ACHN (cell line): ENCODE data around the gene WDR91.

Experiments
- DNase-seq: peaks from one replicate; pipeline ENCODE4 v3.0.0-alpha.2; 2015
- in situ Hi-C: cut with HindIII; loops from 2 replicates; pipeline ENCODE4 v1.10.0; 2017; ENCODE audit warnings: low sequenced_read_pairs, low pct_ligation_motif_present, low pct_unique_long_range_greater_than_20kb

Gene WDR91

GRCh38 chr7:135205850-135206249 lies 5.5 kb downstream of the WDR91 start:
- no peak for DNase-seq
- in situ Hi-C loops, result no loop called here

GRCh38 chr7:135204876-135205275 lies 6.5 kb downstream of the WDR91 start:
- no peak for DNase-seq
- in situ Hi-C loops, result no loop called here

GRCh38 chr7:135204341-135204749 lies 7.0 kb downstream of the WDR91 start:
- in situ Hi-C loops, result no loop called here
- DNase-seq, result peak; percentile 27

- DNase-seq, result no peak
- in situ Hi-C loops, result no loop called here
These were observed 10.0 kb downstream of the WDR91 start for GRCh38 chr7:135201350-135201749.

- DNase-seq, result no peak
- in situ Hi-C loops, result no loop called here
These were observed 10.4 kb downstream of the WDR91 start for GRCh38 chr7:135200821-135201331.

- in situ Hi-C loops, result no loop called here
- no peak for DNase-seq
These were observed 11.9 kb downstream of the WDR91 start for GRCh38 chr7:135199439-135199838.

- in situ Hi-C loops, result no loop called here
- DNase-seq, result no peak
These were observed 13.2 kb downstream of the WDR91 start for GRCh38 chr7:135197906-135198655.

- in situ Hi-C loops, result no loop called here
- DNase-seq, result no peak
These were observed 14.0 kb downstream of the WDR91 start for GRCh38 chr7:135197343-135197742.

GRCh38 chr7:135195968-135196629 lies 15.2 kb downstream of the WDR91 start:
- in situ Hi-C loops, result no loop called here

GRCh38 chr7:135195156-135195555 lies 16.2 kb downstream of the WDR91 start:
- no peak for DNase-seq
- in situ Hi-C loops, result no loop called here

More at GRCh38 chr7:135195968-135196629, 15.2 kb downstream of the WDR91 start:
- DNase-seq, result no peak

GRCh38 chr7:135194494-135195095 lies 16.7 kb downstream of the WDR91 start:
- DNase-seq, result no peak
- in situ Hi-C loops, result no loop called here

- DNase-seq, result no peak
- in situ Hi-C loops, result no loop called here
These were observed 17.7 kb downstream of the WDR91 start for GRCh38 chr7:135193615-135194081.

GRCh38 chr7:135192914-135193536 lies 18.3 kb downstream of the WDR91 start:
- in situ Hi-C loops, result no loop called here
- no peak for DNase-seq

GRCh38 chr7:135190703-135191102 lies 20.6 kb downstream of the WDR91 start:
- in situ Hi-C loops, result no loop called here
- no peak for DNase-seq

GRCh38 chr7:135189961-135190360 lies 21.4 kb downstream of the WDR91 start:
- no peak for DNase-seq
- in situ Hi-C loops, result no loop called here

GRCh38 chr7:135189221-135189662 lies 22.1 kb downstream of the WDR91 start:
- in situ Hi-C loops, result no loop called here
- no peak for DNase-seq

- no peak for DNase-seq
- in situ Hi-C loops, result no loop called here
These were observed 22.9 kb downstream of the WDR91 start for GRCh38 chr7:135188298-135188984.

- in situ Hi-C loops, result no loop called here
- no peak for DNase-seq
These were observed 24.5 kb downstream of the WDR91 start for GRCh38 chr7:135186841-135187253.

GRCh38 chr7:135186261-135186540 lies 25.1 kb downstream of the WDR91 start:
- in situ Hi-C loops, result no loop called here

More at GRCh38 chr7:135186261-135186540, 25.1 kb downstream of the WDR91 start:
- DNase-seq, result no peak
